ENCODE data around the gene ACAP2. TPM values are rescaled to one million over a fixed set of nuclear protein-coding genes. Genes with fewer than 3 reads are reported as not detected.
"Not testable (repeated sequence)": the region's sequence is repeated elsewhere in the genome, so short reads cannot be mapped to it uniquely, and the experiment has no call there.

The ACAP2 gene
- total and polyA plus RNA-seq, 9 donors: 13.8 to 33.7 (median 18.7) TPM

DNA sequence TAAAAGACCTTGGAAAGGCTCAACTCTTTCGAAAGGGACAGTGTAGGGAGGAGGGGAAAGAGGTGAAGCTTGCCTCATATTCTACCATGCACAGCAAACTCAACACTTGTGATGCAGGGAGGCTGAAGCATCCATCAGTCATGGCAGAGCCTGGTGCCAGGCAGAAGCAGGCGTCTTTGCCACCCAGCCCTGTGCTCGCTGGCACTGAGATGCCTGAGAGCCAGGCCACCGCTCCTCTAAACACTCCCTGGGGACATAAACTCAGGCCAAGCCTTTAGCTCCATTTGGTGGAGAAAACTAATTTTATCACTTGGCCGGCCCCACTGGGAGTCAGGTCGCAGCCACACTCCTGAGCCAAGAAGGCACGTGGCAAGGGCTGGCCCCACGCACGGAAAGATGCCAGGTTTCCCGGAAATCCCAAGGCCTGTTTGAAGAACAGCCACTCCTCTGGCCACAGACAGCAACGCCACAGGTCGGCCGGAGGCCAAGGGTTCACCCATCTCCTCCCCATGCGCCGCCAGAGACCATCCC, 202.6 kb downstream of the ACAP2 start:
- Histone ChIP-seq H3K36me3 (ENCODE audit: control insufficient read depth, insufficient read depth, low read length) (peaks cover 5% of the 10 kb centered on the region), H3K9me3 (replicated peaks; ENCODE audit: control insufficient read depth, low read depth, low read length) (no peaks in the 10 kb centered on the region), H3K4me1 (ENCODE audit: control insufficient read depth, insufficient read depth, low read length) (peaks cover 18% of the 10 kb centered on the region), H3K27ac (ENCODE audit: low read length) (no peak overlapping the region), H3K4me3 (ENCODE audit: low read length) (no peak overlapping the region), H3K27me3 (ENCODE audit: control insufficient read depth, insufficient read depth, low read length) (no peaks in the 10 kb centered on the region)
- DNase-seq: peak; percentile 5
- 82% methylated on average over 7 of the region's 15 CpGs for WGBS (ENCODE audit: insufficient coverage)

- WGBS (ENCODE audit: insufficient coverage): no CpG with 5 or more reads among the region's 3 CpGs
- peak overlapping the region; percentile 71 for H3K27ac ChIP-seq (ENCODE audit: low read length)
- no peaks in the 10 kb centered on the region for H3K9me3 ChIP-seq (replicated peaks; ENCODE audit: control insufficient read depth, low read depth, low read length)
- peaks cover 5% of the 10 kb centered on the region for H3K36me3 ChIP-seq (ENCODE audit: control insufficient read depth, insufficient read depth, low read length)
- no peak overlapping the region for H3K4me3 ChIP-seq (ENCODE audit: low read length)
- H3K4me1 ChIP-seq (ENCODE audit: control insufficient read depth, insufficient read depth, low read length): peaks cover 18% of the 10 kb centered on the region
- H3K27me3 ChIP-seq (ENCODE audit: control insufficient read depth, insufficient read depth, low read length): no peaks in the 10 kb centered on the region
- no peak for DNase-seq
These were observed 203.7 kb downstream of the ACAP2 start for GRCh38 chr3:195239121-195239520.

- Histone ChIP-seq H3K9me3 (replicated peaks; ENCODE audit: control insufficient read depth, low read depth, low read length) (no peaks in the 10 kb centered on the region), H3K27ac (ENCODE audit: low read length) (peak overlapping the region; percentile 71), H3K27me3 (ENCODE audit: control insufficient read depth, insufficient read depth, low read length) (no peaks in the 10 kb centered on the region), H3K4me1 (ENCODE audit: control insufficient read depth, insufficient read depth, low read length) (peaks cover 18% of the 10 kb centered on the region), H3K4me3 (ENCODE audit: low read length) (no peak overlapping the region), H3K36me3 (ENCODE audit: control insufficient read depth, insufficient read depth, low read length) (peaks cover 5% of the 10 kb centered on the region)
- DNase-seq: peak; percentile 90
- 15% methylated on average over 5 of the region's 10 CpGs for WGBS (ENCODE audit: insufficient coverage)
These were observed 204.2 kb downstream of the ACAP2 start for GRCh38 chr3:195238586-195239118.

GRCh38 chr3:195238081-195238571, 204.7 kb downstream of the ACAP2 start:
- no peaks in the 10 kb centered on the region for H3K9me3 ChIP-seq (replicated peaks; ENCODE audit: control insufficient read depth, low read depth, low read length)
- 85% methylated on average over 12 of the region's 12 CpGs for WGBS (ENCODE audit: insufficient coverage)
- DNase-seq: peak; percentile 1

DNA sequence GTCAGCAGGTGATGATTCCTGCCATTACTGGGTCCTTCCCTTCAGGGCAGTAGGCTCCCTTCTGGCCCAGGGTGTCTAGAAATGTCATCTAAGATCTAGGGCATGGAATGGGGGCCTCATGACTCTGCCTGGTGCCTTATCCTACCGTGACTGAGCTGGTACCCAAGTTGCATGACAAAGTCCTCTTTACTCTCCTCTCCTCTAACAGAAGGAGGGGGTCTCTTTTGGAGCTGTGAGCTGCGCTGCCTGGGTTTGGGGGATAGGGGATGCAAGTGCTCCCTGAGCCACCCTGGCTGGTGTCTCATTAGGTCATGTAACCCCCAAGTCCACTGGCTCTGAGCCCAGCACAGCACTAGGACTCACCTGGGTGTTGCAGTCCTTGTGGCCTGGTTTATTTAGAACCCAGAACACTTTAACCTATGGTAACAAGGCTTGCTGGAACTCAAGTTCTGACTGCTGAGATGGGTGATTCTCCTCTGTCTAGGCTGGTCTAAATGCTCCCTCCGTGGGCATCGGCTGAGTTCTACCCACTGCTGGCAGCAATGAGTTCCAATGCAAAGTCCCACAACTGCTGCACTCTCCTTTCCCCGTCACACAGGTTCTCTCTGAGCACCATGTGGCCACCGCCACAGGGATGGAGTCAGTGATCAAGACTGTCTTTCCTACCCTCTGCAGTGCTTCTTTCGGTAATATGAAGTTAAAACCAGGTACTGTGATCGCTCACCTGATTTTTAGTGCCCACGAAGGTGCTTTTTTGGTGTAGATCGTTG, 205.8 kb downstream of the ACAP2 start:
- WGBS (ENCODE audit: insufficient coverage): 98% methylated on average over 5 of the region's 10 CpGs
- DNase-seq: no peak
- H3K27me3 ChIP-seq (ENCODE audit: control insufficient read depth, insufficient read depth, low read length): no peaks in the 10 kb centered on the region
- H3K9me3 ChIP-seq (replicated peaks; ENCODE audit: control insufficient read depth, low read depth, low read length): no peaks in the 10 kb centered on the region
- peaks cover 5% of the 10 kb centered on the region for H3K36me3 ChIP-seq (ENCODE audit: control insufficient read depth, insufficient read depth, low read length)
- peaks cover 18% of the 10 kb centered on the region for H3K4me1 ChIP-seq (ENCODE audit: control insufficient read depth, insufficient read depth, low read length)
- no peak overlapping the region for H3K4me3 ChIP-seq (ENCODE audit: low read length)
- no peak overlapping the region for H3K27ac ChIP-seq (ENCODE audit: low read length)

More at GRCh38 chr3:195238081-195238571, 204.7 kb downstream of the ACAP2 start:
- no peaks in the 10 kb centered on the region for H3K27me3 ChIP-seq (ENCODE audit: control insufficient read depth, insufficient read depth, low read length)
- peaks cover 18% of the 10 kb centered on the region for H3K4me1 ChIP-seq (ENCODE audit: control insufficient read depth, insufficient read depth, low read length)
- H3K4me3 ChIP-seq (ENCODE audit: low read length): no peak overlapping the region
- H3K36me3 ChIP-seq (ENCODE audit: control insufficient read depth, insufficient read depth, low read length): peaks cover 5% of the 10 kb centered on the region
- H3K27ac ChIP-seq (ENCODE audit: low read length): peak overlapping the region; percentile 71

DNA sequence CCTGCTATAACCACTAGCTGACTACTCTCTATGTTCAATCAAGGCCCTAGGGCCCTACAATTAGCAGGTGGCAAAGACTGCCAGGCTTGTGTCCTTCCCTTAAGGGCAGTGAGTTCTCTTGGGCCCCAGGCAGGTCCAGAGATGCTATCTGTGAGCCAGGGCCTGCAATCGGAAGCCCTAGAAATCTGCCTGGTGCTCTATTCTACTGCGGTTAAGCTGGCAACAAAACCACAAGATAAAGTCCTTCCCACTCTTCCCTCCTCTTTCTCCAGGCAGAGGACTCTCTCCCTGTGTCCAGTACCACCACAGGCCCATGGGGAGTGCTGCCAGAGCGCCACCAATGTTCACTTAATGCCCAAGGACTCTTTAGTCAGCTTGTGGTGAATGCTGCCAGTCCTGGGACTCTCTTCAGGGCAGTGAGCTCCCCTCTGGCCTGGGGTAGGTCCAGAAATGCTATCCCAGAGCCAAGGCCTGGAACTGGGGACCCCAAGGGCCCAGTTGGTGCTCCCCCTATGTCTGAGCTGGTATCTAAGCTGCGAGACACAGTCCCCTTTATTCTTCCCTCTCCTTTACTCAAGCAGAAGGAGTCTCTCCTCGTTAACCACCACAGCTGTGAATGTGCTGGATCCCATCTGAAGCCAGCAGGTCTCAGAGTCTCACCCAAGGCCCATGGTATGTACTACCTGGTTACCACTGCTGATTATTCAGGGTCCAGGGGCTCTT, 206.6 kb downstream of the ACAP2 start:
- no peaks in the 10 kb centered on the region for H3K27me3 ChIP-seq (ENCODE audit: control insufficient read depth, insufficient read depth, low read length)
- WGBS (ENCODE audit: insufficient coverage): 92% methylated on average over 5 of the region's 5 CpGs
- DNase-seq: no peak

DNA sequence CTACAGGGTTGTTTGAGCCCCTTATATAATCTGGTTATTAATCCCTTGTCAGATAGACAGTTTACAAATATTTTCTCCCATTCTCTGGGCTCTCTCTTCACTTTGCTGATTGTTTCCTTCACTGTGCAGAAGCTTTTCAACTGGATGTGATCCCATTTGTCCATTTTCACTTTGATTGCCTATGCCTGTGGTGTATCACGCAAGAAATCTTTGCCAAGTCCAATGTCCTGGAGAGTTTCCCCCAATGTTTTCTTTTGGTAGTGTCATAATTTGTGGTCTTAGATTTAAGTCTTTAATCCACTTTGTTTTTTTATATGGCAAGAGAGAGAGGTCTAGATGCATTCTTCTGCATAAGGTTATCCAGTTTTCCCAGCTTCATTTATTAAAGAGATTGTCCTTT, 212.6 kb downstream of the ACAP2 start:
- no peaks in the 10 kb centered on the region for H3K9me3 ChIP-seq (replicated peaks; ENCODE audit: control insufficient read depth, low read depth, low read length)
- H3K27ac ChIP-seq (ENCODE audit: low read length): no peak overlapping the region
- H3K4me3 ChIP-seq (ENCODE audit: low read length): no peak overlapping the region
- WGBS (ENCODE audit: insufficient coverage): no CpG with 5 or more reads among the region's 1 CpG
- H3K4me1 ChIP-seq (ENCODE audit: control insufficient read depth, insufficient read depth, low read length): peaks cover 3% of the 10 kb centered on the region
- DNase-seq: no peak
- peaks cover 16% of the 10 kb centered on the region for H3K36me3 ChIP-seq (ENCODE audit: control insufficient read depth, insufficient read depth, low read length)
- no peaks in the 10 kb centered on the region for H3K27me3 ChIP-seq (ENCODE audit: control insufficient read depth, insufficient read depth, low read length)

More for the DNA sequence above, 206.6 kb downstream of the ACAP2 start:
- Histone ChIP-seq H3K4me3 (ENCODE audit: low read length) (no peak overlapping the region), H3K36me3 (ENCODE audit: control insufficient read depth, insufficient read depth, low read length) (peaks cover 5% of the 10 kb centered on the region), H3K9me3 (replicated peaks; ENCODE audit: control insufficient read depth, low read depth, low read length) (no peaks in the 10 kb centered on the region), H3K4me1 (ENCODE audit: control insufficient read depth, insufficient read depth, low read length) (peaks cover 18% of the 10 kb centered on the region), H3K27ac (ENCODE audit: low read length) (no peak overlapping the region)

GRCh38 chr3:195228886-195229285, 213.9 kb downstream of the ACAP2 start:
- not testable (repeated sequence) for H3K4me3 ChIP-seq (ENCODE audit: low read length); H3K4me1 ChIP-seq (ENCODE audit: control insufficient read depth, insufficient read depth, low read length); DNase-seq; H3K9me3 ChIP-seq (replicated peaks; ENCODE audit: control insufficient read depth, low read depth, low read length); H3K27me3 ChIP-seq (ENCODE audit: control insufficient read depth, insufficient read depth, low read length); H3K27ac ChIP-seq (ENCODE audit: low read length)
- 100% methylated on average over 2 of the region's 5 CpGs for whole genome bisulfite sequencing (ENCODE audit: insufficient coverage)
- peaks cover 22% of the 10 kb centered on the region for H3K36me3 ChIP-seq (ENCODE audit: control insufficient read depth, insufficient read depth, low read length)

- H3K4me3 ChIP-seq (ENCODE audit: low read length): no peak overlapping the region
- no peak overlapping the region for H3K27ac ChIP-seq (ENCODE audit: low read length)
- 97% methylated on average over 6 of the region's 6 CpGs for WGBS (ENCODE audit: insufficient coverage)
- peaks cover 7% of the 10 kb centered on the region for H3K4me1 ChIP-seq (ENCODE audit: control insufficient read depth, insufficient read depth, low read length)
- DNase-seq: no peak
- no peaks in the 10 kb centered on the region for H3K27me3 ChIP-seq (ENCODE audit: control insufficient read depth, insufficient read depth, low read length)
- H3K36me3 ChIP-seq (ENCODE audit: control insufficient read depth, insufficient read depth, low read length): peaks cover 22% of the 10 kb centered on the region
- H3K9me3 ChIP-seq (replicated peaks; ENCODE audit: control insufficient read depth, low read depth, low read length): no peaks in the 10 kb centered on the region
These were observed 214.9 kb downstream of the ACAP2 start for GRCh38 chr3:195227871-195228270.

- no peak for DNase-seq
- H3K4me3 ChIP-seq (ENCODE audit: low read length): no peak overlapping the region
- peaks cover 7% of the 10 kb centered on the region for H3K4me1 ChIP-seq (ENCODE audit: control insufficient read depth, insufficient read depth, low read length)
- WGBS (ENCODE audit: insufficient coverage): 52% methylated on average over 7 of the region's 9 CpGs
- no peaks in the 10 kb centered on the region for H3K9me3 ChIP-seq (replicated peaks; ENCODE audit: control insufficient read depth, low read depth, low read length)
- no peaks in the 10 kb centered on the region for H3K27me3 ChIP-seq (ENCODE audit: control insufficient read depth, insufficient read depth, low read length)
- peaks cover 22% of the 10 kb centered on the region for H3K36me3 ChIP-seq (ENCODE audit: control insufficient read depth, insufficient read depth, low read length)
- H3K27ac ChIP-seq (ENCODE audit: low read length): no peak overlapping the region
These were observed 215.8 kb downstream of the ACAP2 start for GRCh38 chr3:195226900-195227447.

All from muscle of leg (tissue), 11 donors.